Central memory CD8-positive, alpha-beta T cell (primary cell): ENCODE data around the gene IQCB1.
"Not testable (repeated sequence)": the region's sequence is repeated elsewhere in the genome, so short reads cannot be mapped to it uniquely, and the experiment has no call there.

Experiments
- ATAC-seq: fragments of 150-1000 bp; cut with Tn5 transposase; replicated peaks from 2 replicates; pipeline ENCODE4 v1.10.0; 2022; ENCODE audit warnings: mild to moderate bottlenecking, moderate FRiP score, moderate number of reproducible peaks; ENCODE audit not compliant: poor library complexity, severe bottlenecking; ENCODE audit errors: extremely low read depth
- DNase-seq, 2 donors: peaks; one replicate each; pipeline ENCODE4 v3.0.0; 2021; ENCODE audit warnings: low spot score in 2 of 2
- H3K27ac Mint-ChIP-seq: one replicate; pipeline ENCODE4 v1.8.0; 2022; ENCODE audit warnings: low read depth, mild to moderate bottlenecking, moderate library complexity, mixed read lengths
- H3K27me3 Mint-ChIP-seq: one replicate; pipeline ENCODE4 v1.8.0; 2022; ENCODE audit warnings: mixed read lengths
- H3K36me3 Mint-ChIP-seq: one replicate; pipeline ENCODE4 v1.8.0; 2022; ENCODE audit warnings: mild to moderate bottlenecking, moderate library complexity, mixed read lengths; ENCODE audit not compliant: insufficient read depth
- H3K4me1 Mint-ChIP-seq: one replicate; pipeline ENCODE4 v1.8.0; 2022; ENCODE audit warnings: mixed read lengths
- H3K4me3 Mint-ChIP-seq: one replicate; pipeline ENCODE4 v1.8.0; 2022; ENCODE audit warnings: mild to moderate bottlenecking, moderate library complexity, mixed read lengths
- H3K9me3 Mint-ChIP-seq: one replicate; pipeline ENCODE4 v1.8.0; 2022; ENCODE audit warnings: mixed read lengths

Gene IQCB1

GRCh38 chr3:121752772-121753171, 82.1 kb downstream of the IQCB1 start:
- Mint-ChIP-seq H3K27ac (no peak overlapping the region), H3K27me3 (peaks cover 20% of the 10 kb centered on the region), H3K4me3 (no peak overlapping the region), H3K9me3 (no peaks in the 10 kb centered on the region), H3K4me1 (no peaks in the 10 kb centered on the region), H3K36me3 (no peaks in the 10 kb centered on the region)
- DNase-seq = no peak
- no peak for ATAC-seq

- no peaks in the 10 kb centered on the region for H3K36me3 Mint-ChIP-seq
- no peaks in the 10 kb centered on the region for H3K9me3 Mint-ChIP-seq
- no peak for DNase-seq
- H3K27me3 Mint-ChIP-seq = peaks cover 20% of the 10 kb centered on the region
- ATAC-seq = no peak
- H3K4me3 Mint-ChIP-seq = no peak overlapping the region
- no peaks in the 10 kb centered on the region for H3K4me1 Mint-ChIP-seq
- no peak overlapping the region for H3K27ac Mint-ChIP-seq
These were observed 82.6 kb downstream of the IQCB1 start for GRCh38 chr3:121752261-121752660.

- H3K4me3 Mint-ChIP-seq = no peak overlapping the region
- peaks cover 20% of the 10 kb centered on the region for H3K27me3 Mint-ChIP-seq
- ATAC-seq = no peak
- DNase-seq = no peak
- no peaks in the 10 kb centered on the region for H3K4me1 Mint-ChIP-seq
- no peak overlapping the region for H3K27ac Mint-ChIP-seq
- no peaks in the 10 kb centered on the region for H3K9me3 Mint-ChIP-seq
- H3K36me3 Mint-ChIP-seq = peaks cover 2% of the 10 kb centered on the region
These were observed 84.8 kb downstream of the IQCB1 start for GRCh38 chr3:121750087-121750415.

- no peak within 1 kb of the TSS for H3K4me3 Mint-ChIP-seq
- ATAC-seq (peak; percentile 96), DNase-seq (peak; percentile 78 to 91)
- H3K27ac Mint-ChIP-seq = no peak within 1 kb of the TSS
- peaks cover 20% of the 10 kb centered on the region for H3K27me3 Mint-ChIP-seq
- H3K4me1 Mint-ChIP-seq = peaks cover 6% of the 10 kb centered on the region
- no peaks in the 10 kb centered on the region for H3K9me3 Mint-ChIP-seq
- peaks cover 2% of the 10 kb centered on the region for H3K36me3 Mint-ChIP-seq
These were observed 85.4 kb downstream of the IQCB1 start, which contains the start of gene GOLGB1 for GRCh38 chr3:121749276-121750086. Gene GOLGB1, minus strand, starts transcription at chr3:121749741. Its CDS starts 18,770 bp downstream, at chr3:121730971.

- Mint-ChIP-seq H3K27ac (no peak overlapping the region), H3K4me3 (no peak overlapping the region), H3K9me3 (no peaks in the 10 kb centered on the region), H3K27me3 (peaks cover 20% of the 10 kb centered on the region), H3K4me1 (peaks cover 6% of the 10 kb centered on the region), H3K36me3 (peaks cover 2% of the 10 kb centered on the region)
- DNase-seq (no peak), ATAC-seq (peak; percentile 7)
These were observed 86.1 kb downstream of the IQCB1 start for GRCh38 chr3:121748680-121749275.

- Mint-ChIP-seq H3K4me3 (no peak overlapping the region), H3K36me3 (peaks cover 2% of the 10 kb centered on the region), H3K27ac (no peak overlapping the region), H3K9me3 (no peaks in the 10 kb centered on the region), H3K4me1 (peaks cover 6% of the 10 kb centered on the region), H3K27me3 (peaks cover 19% of the 10 kb centered on the region)
- DNase-seq = no peak
- no peak for ATAC-seq
These were observed 86.9 kb downstream of the IQCB1 start for GRCh38 chr3:121747976-121748375.

GRCh38 chr3:121743106-121743505, 91.8 kb downstream of the IQCB1 start:
- not testable (repeated sequence) for ATAC-seq, H3K27ac Mint-ChIP-seq, H3K4me3 Mint-ChIP-seq, H3K9me3 Mint-ChIP-seq, H3K36me3 Mint-ChIP-seq, H3K27me3 Mint-ChIP-seq, DNase-seq
- peaks cover 39% of the 10 kb centered on the region for H3K4me1 Mint-ChIP-seq

GRCh38 chr3:121740896-121741295, 94.0 kb downstream of the IQCB1 start:
- Mint-ChIP-seq H3K4me1 (peaks cover 51% of the 10 kb centered on the region), H3K27me3 (no peaks in the 10 kb centered on the region), H3K27ac (no peak overlapping the region), H3K9me3 (no peaks in the 10 kb centered on the region), H3K4me3 (no peak overlapping the region), H3K36me3 (peaks cover 7% of the 10 kb centered on the region)
- ATAC-seq (no peak), DNase-seq (no peak)

GRCh38 chr3:121739902-121740301, 95.0 kb downstream of the IQCB1 start:
- Mint-ChIP-seq H3K9me3 (no peaks in the 10 kb centered on the region), H3K36me3 (peaks cover 6% of the 10 kb centered on the region), H3K27ac (no peak overlapping the region), H3K4me1 (peaks cover 59% of the 10 kb centered on the region), H3K4me3 (no peak overlapping the region), H3K27me3 (no peaks in the 10 kb centered on the region)
- DNase-seq (no peak), ATAC-seq (no peak)

- H3K36me3 Mint-ChIP-seq = peaks cover 5% of the 10 kb centered on the region
- H3K4me3 Mint-ChIP-seq = no peak overlapping the region
- no peaks in the 10 kb centered on the region for H3K27me3 Mint-ChIP-seq
- ATAC-seq = no peak
- H3K4me1 Mint-ChIP-seq = peaks cover 70% of the 10 kb centered on the region
- H3K9me3 Mint-ChIP-seq = no peaks in the 10 kb centered on the region
- no peak for DNase-seq
- H3K27ac Mint-ChIP-seq = no peak overlapping the region
These were observed 97.2 kb downstream of the IQCB1 start for GRCh38 chr3:121737644-121738043.

- no peak for DNase-seq
- peaks cover 4% of the 10 kb centered on the region for H3K36me3 Mint-ChIP-seq
- peaks cover 65% of the 10 kb centered on the region for H3K4me1 Mint-ChIP-seq
- no peak for ATAC-seq
- H3K9me3 Mint-ChIP-seq = no peaks in the 10 kb centered on the region
- H3K4me3 Mint-ChIP-seq = no peak overlapping the region
- no peaks in the 10 kb centered on the region for H3K27me3 Mint-ChIP-seq
- H3K27ac Mint-ChIP-seq = no peak overlapping the region
These were observed 98.7 kb downstream of the IQCB1 start for GRCh38 chr3:121736112-121736511.

- no peak overlapping the region for H3K4me3 Mint-ChIP-seq
- peaks cover 60% of the 10 kb centered on the region for H3K4me1 Mint-ChIP-seq
- H3K27ac Mint-ChIP-seq = no peak overlapping the region
- H3K36me3 Mint-ChIP-seq = peaks cover 4% of the 10 kb centered on the region
- no peak for ATAC-seq
- no peaks in the 10 kb centered on the region for H3K9me3 Mint-ChIP-seq
- no peak for DNase-seq
- H3K27me3 Mint-ChIP-seq = no peaks in the 10 kb centered on the region
These were observed 99.7 kb downstream of the IQCB1 start for GRCh38 chr3:121735047-121735696.
